C4-2B (cell line): ENCODE data around the gene THTPA.

ENCODE experiments used
- CTCF ChIP-seq: fragments of 450-650 bp; conservative IDR thresholded peaks from 2 replicates; pipeline ENCODE4 v1.5.1; 2017; ENCODE audit warnings: mild to moderate bottlenecking
- ZFX ChIP-seq: fragments of 450-650 bp; IDR thresholded peaks from 2 replicates; pipeline ENCODE4 v1.6.1; 2017

- TF ChIP-seq ZFX (no peak), CTCF (no peak)
Measured at GRCh38 chr14:23564876-23565275, 8.8 kb downstream of the THTPA start.
